Suprapubic skin (tissue), 4 donors: ENCODE measurements around the gene EIF2S1. TPM values are rescaled to one million over a fixed set of nuclear protein-coding genes. Genes with fewer than 3 reads are reported as not detected.

Experiments
- DNase-seq, 2 donors: peaks; one replicate each; pipeline ENCODE4 v3.0.0-alpha.2; 2019; ENCODE audit warnings: low spot score in 2 of 2
- H3K27ac ChIP-seq: fragments of 200-600 bp; sonication (generic); one replicate; pipeline ENCODE4 v1.5.1; 2019
- H3K27me3 ChIP-seq: fragments of 200-600 bp; sonication (generic); one replicate; pipeline ENCODE4 v1.5.1; 2019
- H3K36me3 ChIP-seq: fragments of 200-600 bp; sonication (generic); one replicate; pipeline ENCODE4 v1.5.1; 2019
- H3K4me1 ChIP-seq: fragments of 200-600 bp; sonication (generic); one replicate; pipeline ENCODE4 v1.5.1; 2019
- H3K4me3 ChIP-seq: fragments of 200-600 bp; sonication (generic); one replicate; pipeline ENCODE4 v1.5.1; 2019; ENCODE audit warnings: mild to moderate bottlenecking
- H3K9me3 ChIP-seq: fragments of 200-600 bp; sonication (generic); one replicate; pipeline ENCODE4 v1.5.1; 2019
- CTCF ChIP-seq, 2 donors: fragments of 200-600 bp in 1 of 2; fragments of 450-650 bp in 1 of 2; sonication (generic) in 1 of 2; IDR thresholded peaks; one replicate each; pipeline ENCODE4 v1.5.1; 2016 to 2019; ENCODE audit warnings: antibody characterized with exemption in 2 of 2, mild to moderate bottlenecking in 1 of 2, moderate library complexity in 1 of 2
- EP300 ChIP-seq: sonication (generic); formaldehyde crosslinking; IDR thresholded peaks from one replicate; pipeline ENCODE4 v1.6.1; 2017; ENCODE audit warnings: antibody characterized with exemption
- POLR2A ChIP-seq, 2 donors: fragments of 450-650 bp; IDR thresholded peaks; one replicate each; pipeline ENCODE4 v1.6.1; 2017; ENCODE audit warnings: antibody characterized with exemption in 2 of 2, mild to moderate bottlenecking in 2 of 2, moderate library complexity in 2 of 2
- POLR2AphosphoS5 ChIP-seq, 3 donors: sonication (generic); formaldehyde crosslinking; IDR thresholded peaks; one replicate each; pipeline ENCODE4 v1.6.1; 2017; ENCODE audit warnings: antibody characterized with exemption in 3 of 3
- WGBS: methylation state at CpG from one replicate; pipeline ENCODE4 v1.1.5; 2018; 5-methylcytosine and 5-hydroxymethylcytosine counted together
- total RNA-seq, 4 donors: library from RNA; depleted of rRNA; stranded (reverse); fragments of >200 nt; gene quantifications; one replicate each; pipeline ENCODE4 v1.1.0, GENCODE V29; 2016

The EIF2S1 gene
- total RNA-seq, 4 donors from 2014 or later, result 54.1 to 89.9 (median 60.1) TPM

GRCh38 chr14:67417633-67418032, 57.5 kb downstream of the EIF2S1 start:
- H3K36me3 ChIP-seq, result no peaks in the 10 kb centered on the region
- H3K4me3 ChIP-seq, result no peak overlapping the region
- TF ChIP-seq EP300 (no peak), POLR2A (IDR thresholded peaks at IDR 0.05) (no peak), POLR2AphosphoS5 (IDR thresholded peaks at IDR 0.05) (no peak), CTCF (IDR thresholded peaks at IDR 0.05) (no peak)
- no peak for DNase-seq
- H3K27me3 ChIP-seq, result no peaks in the 10 kb centered on the region
- H3K9me3 ChIP-seq, result no peaks in the 10 kb centered on the region
- peaks cover 20% of the 10 kb centered on the region for H3K4me1 ChIP-seq
- 79% methylated on average over 3 of the region's 3 CpGs for WGBS
- no peak overlapping the region for H3K27ac ChIP-seq

- Histone ChIP-seq H3K27ac (no peak overlapping the region), H3K4me1 (peaks cover 16% of the 10 kb centered on the region), H3K9me3 (no peaks in the 10 kb centered on the region), H3K4me3 (no peak overlapping the region), H3K27me3 (no peaks in the 10 kb centered on the region), H3K36me3 (no peaks in the 10 kb centered on the region)
- DNase-seq, result no peak
- WGBS, result 68% methylated on average over 9 of the region's 11 CpGs
- TF ChIP-seq POLR2A (IDR thresholded peaks at IDR 0.05), result no peak
- TF ChIP-seq POLR2AphosphoS5 (IDR thresholded peaks at IDR 0.05), result no peak
- no peak for TF ChIP-seq EP300
- TF ChIP-seq CTCF (IDR thresholded peaks at IDR 0.05), result no peak
Measured at GRCh38 chr14:67418401-67419191, 58.5 kb downstream of the EIF2S1 start.

- 78% methylated on average over 12 of the region's 12 CpGs for WGBS
- TF ChIP-seq CTCF (IDR thresholded peaks at IDR 0.05) (peak in 1 of 2 donors; percentile 7), POLR2AphosphoS5 (IDR thresholded peaks at IDR 0.05) (no peak), EP300 (no peak), POLR2A (IDR thresholded peaks at IDR 0.05) (no peak)
- no peak for DNase-seq
- Histone ChIP-seq H3K9me3 (no peaks in the 10 kb centered on the region), H3K4me3 (no peak overlapping the region), H3K36me3 (no peaks in the 10 kb centered on the region), H3K4me1 (peaks cover 10% of the 10 kb centered on the region), H3K27ac (no peak overlapping the region), H3K27me3 (no peaks in the 10 kb centered on the region)
Measured at GRCh38 chr14:67420102-67420739, 60.1 kb downstream of the EIF2S1 start.

GRCh38 chr14:67421356-67422224, 61.5 kb downstream of the EIF2S1 start:
- DNase-seq, result no peak
- Histone ChIP-seq H3K27ac (no peak overlapping the region), H3K36me3 (no peaks in the 10 kb centered on the region), H3K9me3 (no peaks in the 10 kb centered on the region), H3K4me3 (no peak overlapping the region), H3K27me3 (peaks cover 3% of the 10 kb centered on the region), H3K4me1 (peaks cover 12% of the 10 kb centered on the region)
- 91% methylated on average over 11 of the region's 11 CpGs for WGBS
- TF ChIP-seq POLR2AphosphoS5 (IDR thresholded peaks at IDR 0.05) (no peak), CTCF (IDR thresholded peaks at IDR 0.05) (no peak), POLR2A (IDR thresholded peaks at IDR 0.05) (no peak), EP300 (no peak)
